ENCODE measurements around the gene CKLF.
"Not testable (repeated sequence)": the region's sequence is repeated elsewhere in the genome, so short reads cannot be mapped to it uniquely, and the experiment has no call there.

The CKLF gene

GRCh38 chr16:66512272-66513110 is 39.9 kb upstream of the CKLF start:
- no peaks in the 10 kb centered on the region for H3K9me3 ChIP-seq (ENCODE audit: insufficient read depth, low read depth, low read length)
- H3K27ac ChIP-seq (ENCODE audit: low read length) = no peak overlapping the region
- H3K36me3 ChIP-seq (ENCODE audit: insufficient read depth, low read depth, low read length) = no peaks in the 10 kb centered on the region
- H3K4me1 ChIP-seq (ENCODE audit: insufficient read depth, low read length) = peaks cover 26% of the 10 kb centered on the region
- no peak overlapping the region for H3K9ac ChIP-seq (ENCODE audit: low read depth, low read length)
- H3K27me3 ChIP-seq (ENCODE audit: insufficient read depth, low read length) = no peaks in the 10 kb centered on the region
- H3K4me3 ChIP-seq (ENCODE audit: low read length) = no peak overlapping the region

GRCh38 chr16:66513111-66513723 is 39.2 kb upstream of the CKLF start:
- Histone ChIP-seq H3K9ac (ENCODE audit: low read depth, low read length) (no peak overlapping the region), H3K9me3 (ENCODE audit: insufficient read depth, low read depth, low read length) (no peaks in the 10 kb centered on the region), H3K27me3 (ENCODE audit: insufficient read depth, low read length) (no peaks in the 10 kb centered on the region), H3K36me3 (ENCODE audit: insufficient read depth, low read depth, low read length) (no peaks in the 10 kb centered on the region), H3K4me1 (ENCODE audit: insufficient read depth, low read length) (peaks cover 29% of the 10 kb centered on the region), H3K4me3 (ENCODE audit: low read length) (no peak overlapping the region), H3K27ac (ENCODE audit: low read length) (no peak overlapping the region)

- not testable (repeated sequence) for H3K9me3 ChIP-seq (ENCODE audit: insufficient read depth, low read depth, low read length); H3K27me3 ChIP-seq (ENCODE audit: insufficient read depth, low read length); H3K36me3 ChIP-seq (ENCODE audit: insufficient read depth, low read depth, low read length); H3K9ac ChIP-seq (ENCODE audit: low read depth, low read length); H3K27ac ChIP-seq (ENCODE audit: low read length); H3K4me3 ChIP-seq (ENCODE audit: low read length)
- H3K4me1 ChIP-seq (ENCODE audit: insufficient read depth, low read length) = peaks cover 29% of the 10 kb centered on the region
Measured at GRCh38 chr16:66514391-66514790, 38.0 kb upstream of the CKLF start.

- H3K36me3 ChIP-seq (ENCODE audit: insufficient read depth, low read depth, low read length); H3K9ac ChIP-seq (ENCODE audit: low read depth, low read length); H3K27me3 ChIP-seq (ENCODE audit: insufficient read depth, low read length); H3K9me3 ChIP-seq (ENCODE audit: insufficient read depth, low read depth, low read length); H3K4me3 ChIP-seq (ENCODE audit: low read length); H3K27ac ChIP-seq (ENCODE audit: low read length): not testable (repeated sequence)
- peaks cover 29% of the 10 kb centered on the region for H3K4me1 ChIP-seq (ENCODE audit: insufficient read depth, low read length)
Measured at GRCh38 chr16:66514980-66515595, 37.3 kb upstream of the CKLF start.

- Histone ChIP-seq H3K36me3 (ENCODE audit: insufficient read depth, low read depth, low read length) (no peaks in the 10 kb centered on the region), H3K27ac (ENCODE audit: low read length) (no peak overlapping the region), H3K9me3 (ENCODE audit: insufficient read depth, low read depth, low read length) (no peaks in the 10 kb centered on the region), H3K4me3 (ENCODE audit: low read length) (no peak overlapping the region), H3K4me1 (ENCODE audit: insufficient read depth, low read length) (peaks cover 25% of the 10 kb centered on the region), H3K9ac (ENCODE audit: low read depth, low read length) (no peak overlapping the region), H3K27me3 (ENCODE audit: insufficient read depth, low read length) (no peaks in the 10 kb centered on the region)
Measured at GRCh38 chr16:66515596-66516508, 36.5 kb upstream of the CKLF start.

- H3K9ac ChIP-seq (ENCODE audit: low read depth, low read length) = no peak overlapping the region
- H3K4me1 ChIP-seq (ENCODE audit: insufficient read depth, low read length) = peaks cover 20% of the 10 kb centered on the region
- no peak overlapping the region for H3K27ac ChIP-seq (ENCODE audit: low read length)
- no peaks in the 10 kb centered on the region for H3K27me3 ChIP-seq (ENCODE audit: insufficient read depth, low read length)
- no peak overlapping the region for H3K4me3 ChIP-seq (ENCODE audit: low read length)
- no peaks in the 10 kb centered on the region for H3K36me3 ChIP-seq (ENCODE audit: insufficient read depth, low read depth, low read length)
- no peaks in the 10 kb centered on the region for H3K9me3 ChIP-seq (ENCODE audit: insufficient read depth, low read depth, low read length)
Measured at GRCh38 chr16:66516509-66516807, 35.9 kb upstream of the CKLF start.

GRCh38 chr16:66516808-66517585 is 35.4 kb upstream of the CKLF start:
- H3K9me3 ChIP-seq (ENCODE audit: insufficient read depth, low read depth, low read length) = no peaks in the 10 kb centered on the region
- peaks cover 20% of the 10 kb centered on the region for H3K4me1 ChIP-seq (ENCODE audit: insufficient read depth, low read length)
- H3K27me3 ChIP-seq (ENCODE audit: insufficient read depth, low read length) = no peaks in the 10 kb centered on the region
- H3K27ac ChIP-seq (ENCODE audit: low read length) = no peak overlapping the region
- no peak overlapping the region for H3K4me3 ChIP-seq (ENCODE audit: low read length)
- no peaks in the 10 kb centered on the region for H3K36me3 ChIP-seq (ENCODE audit: insufficient read depth, low read depth, low read length)
- H3K9ac ChIP-seq (ENCODE audit: low read depth, low read length) = 0 out of 2 replicates have a peak overlapping the region, but pooled peaks have one; percentile 11

- Histone ChIP-seq H3K4me3 (ENCODE audit: low read length) (no peak overlapping the region), H3K9me3 (ENCODE audit: insufficient read depth, low read depth, low read length) (no peaks in the 10 kb centered on the region), H3K36me3 (ENCODE audit: insufficient read depth, low read depth, low read length) (no peaks in the 10 kb centered on the region), H3K27ac (ENCODE audit: low read length) (no peak overlapping the region), H3K9ac (ENCODE audit: low read depth, low read length) (0 out of 2 replicates have a peak overlapping the region, but pooled peaks have one; percentile 11), H3K27me3 (ENCODE audit: insufficient read depth, low read length) (no peaks in the 10 kb centered on the region), H3K4me1 (ENCODE audit: insufficient read depth, low read length) (peaks cover 14% of the 10 kb centered on the region)
Measured at GRCh38 chr16:66517586-66518263, 34.7 kb upstream of the CKLF start.

- Histone ChIP-seq H3K36me3 (ENCODE audit: insufficient read depth, low read depth, low read length) (no peaks in the 10 kb centered on the region), H3K27me3 (ENCODE audit: insufficient read depth, low read length) (no peaks in the 10 kb centered on the region), H3K4me1 (ENCODE audit: insufficient read depth, low read length) (peaks cover 7% of the 10 kb centered on the region), H3K9me3 (ENCODE audit: insufficient read depth, low read depth, low read length) (no peaks in the 10 kb centered on the region), H3K4me3 (ENCODE audit: low read length) (no peak overlapping the region), H3K9ac (ENCODE audit: low read depth, low read length) (no peak overlapping the region), H3K27ac (ENCODE audit: low read length) (no peak overlapping the region)
Measured at GRCh38 chr16:66519482-66520373, 32.6 kb upstream of the CKLF start.

Measured in iPS-20b (cell line).